B cell (primary cell): ENCODE results near the gene CEP295NL. TPM values are rescaled to one million over a fixed set of nuclear protein-coding genes. Genes with fewer than 3 reads are reported as not detected.
"Not testable (repeated sequence)": the region's sequence is repeated elsewhere in the genome, so short reads cannot be mapped to it uniquely, and the experiment has no call there.

Source experiments
- ATAC-seq: fragments of 200-7000 bp; cut with Tn5 transposase; one replicate; pipeline ENCODE4 v1.10.0; 2021; ENCODE audit warnings: low read depth, mild to moderate bottlenecking, moderate number of reproducible peaks, moderate library complexity
- CTCF ChIA-PET: fragments of 350-600 bp; sonication (Branson Sonifier 250); formaldehyde crosslinking; loops from one replicate; lab custom pipeline; 2021; ENCODE audit warnings: antibody characterized with exemption, inconsistent platforms; lab: Charles Lee
- POLR2A ChIA-PET: fragments of 350-600 bp; sonication (Branson Sonifier 250); formaldehyde crosslinking; loops from one replicate; lab custom pipeline; 2021; ENCODE audit warnings: antibody characterized with exemption; lab: Charles Lee
- DNase-seq: peaks from one replicate; pipeline ENCODE4 v3.0.0; 2013
- H2AFZ ChIP-seq: 2 replicates; pipeline ENCODE4 v1.6.1; 2012; ENCODE audit warnings: mild to moderate bottlenecking, low read depth, low read length; ENCODE audit not compliant: insufficient read depth, poor library complexity, severe bottlenecking
- H3K27ac ChIP-seq, 2 donors: 1 replicate in 1 of 2; 2 replicates in 1 of 2; pipeline ENCODE4 v1.5.1; 2012 to 2013; ENCODE audit warnings: low read length in 2 of 2, mild to moderate bottlenecking in 2 of 2, moderate library complexity in 1 of 2
- H3K27me3 ChIP-seq, 4 experiments: fragments of 200-600 bp in 1 of 4; sonication (generic) in 1 of 4; replicated peaks in 1 of 4; 1 replicate in 2 of 4; 2 replicates in 2 of 4; pipeline versions ENCODE4 v1.6.1 to v1.7.0; 2013 to 2016; ENCODE audit warnings: low read length in 3 of 4, mild to moderate bottlenecking in 2 of 4, mixed read lengths in 1 of 4, moderate library complexity in 1 of 4; ENCODE audit not compliant: insufficient read depth in 4 of 4, control insufficient read depth in 3 of 4; ENCODE audit errors: control extremely low read depth in 1 of 4
- H3K36me3 ChIP-seq, 2 experiments: replicated peaks in 1 of 2; 1 replicate in 1 of 2; 2 replicates in 1 of 2; pipeline versions ENCODE4 v1.6.1 to v1.7.1; 2013; ENCODE audit warnings: low read length in 1 of 2; ENCODE audit not compliant: insufficient read depth in 2 of 2, control insufficient read depth in 1 of 2; ENCODE audit errors: control extremely low read depth in 1 of 2, extremely low read depth in 1 of 2
- H3K4me1 ChIP-seq, 2 donors: fragments of 200-600 bp in 1 of 2; sonication (generic) in 1 of 2; 1 replicate in 1 of 2; 2 replicates in 1 of 2; pipeline versions ENCODE4 v1.5.1 to v1.6.1; 2013 to 2017; ENCODE audit warnings: low read length in 2 of 2; ENCODE audit not compliant: control insufficient read depth in 2 of 2, insufficient read depth in 2 of 2
- H3K4me2 ChIP-seq: replicated peaks from 2 replicates; pipeline ENCODE3; 2012; ENCODE audit warnings: mild to moderate bottlenecking, low read depth, low read length; ENCODE audit not compliant: poor library complexity, severe bottlenecking
- H3K4me3 ChIP-seq, 5 experiments: fragments of 200-600 bp in 1 of 5; sonication (generic) in 1 of 5; 1 replicate in 3 of 5; 2 replicates in 2 of 5; pipeline versions ENCODE4 v1.5.1 to v1.7.0; 2011 to 2016; ENCODE audit warnings: low read length in 4 of 5, mild to moderate bottlenecking in 4 of 5, low read depth in 2 of 5, control low read depth in 1 of 5, moderate library complexity in 1 of 5; ENCODE audit not compliant: insufficient read depth in 1 of 5; ENCODE audit errors: control extremely low read depth in 1 of 5, extremely low read depth in 1 of 5
- H3K79me2 ChIP-seq: fragments of 200-600 bp; sonication (generic); one replicate; pipeline ENCODE4 v1.6.0; 2016; ENCODE audit warnings: low read length; ENCODE audit not compliant: control insufficient read depth, insufficient read depth
- H3K9ac ChIP-seq: fragments of 200-600 bp; sonication (generic); 2 replicates; pipeline ENCODE4 v1.6.1; 2017; ENCODE audit warnings: mild to moderate bottlenecking, low read length, moderate library complexity
- H3K9me3 ChIP-seq, 3 donors: one replicate each; pipeline versions ENCODE4 v1.6.1 to v1.7.1; 2013; ENCODE audit warnings: low read length in 2 of 3; ENCODE audit not compliant: control insufficient read depth in 2 of 3, insufficient read depth in 1 of 3; ENCODE audit errors: control extremely low read depth in 1 of 3
- H4K20me1 ChIP-seq: 2 replicates; pipeline ENCODE4 v1.6.0; 2012; ENCODE audit warnings: mild to moderate bottlenecking, low read length; ENCODE audit not compliant: insufficient read depth, control insufficient read depth, poor library complexity, severe bottlenecking
- H3K27ac Mint-ChIP-seq: one replicate; pipeline ENCODE4 v1.8.0; 2021; ENCODE audit warnings: mixed read lengths
- H3K27me3 Mint-ChIP-seq: one replicate; pipeline ENCODE4 v1.8.0; 2021; ENCODE audit warnings: mixed read lengths
- H3K4me1 Mint-ChIP-seq: one replicate; pipeline ENCODE4 v1.8.0; 2021; ENCODE audit warnings: mixed read lengths
- H3K4me3 Mint-ChIP-seq: one replicate; pipeline ENCODE4 v1.8.0; 2021; ENCODE audit warnings: mixed read lengths
- H3K9me3 Mint-ChIP-seq: one replicate; pipeline ENCODE4 v1.8.0; 2022; ENCODE audit warnings: mixed read lengths; ENCODE audit not compliant: insufficient read depth
- EZH2 ChIP-seq: IDR thresholded peaks from 2 replicates; pipeline ENCODE4 v1.6.1; 2012; ENCODE audit warnings: borderline replicate concordance, low read depth, mild to moderate bottlenecking, moderate library complexity, low read length; ENCODE audit not compliant: insufficient read depth, poor library complexity, severe bottlenecking
- WGBS: methylation state at CpG from one replicate; pipeline ENCODE4 v1.1.5; 2013; ENCODE audit warnings: missing lambda C conversion rate; ENCODE audit not compliant: insufficient coverage; 5-methylcytosine and 5-hydroxymethylcytosine counted together
- intact Hi-C: fragments of 100-400 bp; cut with micrococcal nuclease; formaldehyde crosslinking; loops from one replicate; pipeline ENCODE4 v1.10.0; 2022
- polyA plus RNA-seq: library from polyadenylated mRNA; depleted of rRNA; stranded (reverse); fragments of >200 nt; gene quantifications from 2 replicates; pipeline ENCODE4 v1.2.3, GENCODE V29; 2012
- total RNA-seq, 2 donors: library from RNA; stranded (reverse); fragments of 120-200 nt in 1 of 2; gene quantifications; 1 replicate in 1 of 2; 2 replicates in 1 of 2; pipeline versions ENCODE4 v1.2.3 to v1.2.4, GENCODE V29; 2013 to 2022
- TF ChIP-seq, protein P1 (sequence below): fragments of 200-600 bp; IDR thresholded peaks from one replicate; pipeline ENCODE4 v1.8.0; 2022; ENCODE audit warnings: antibody characterized with exemption, mild to moderate bottlenecking

CEP295NL gene
- total and polyA plus RNA-seq, 2 donors (not counting 1 experiment from before 2014, with no cell fraction given): 0.09 to 1.3 TPM

DNA sequence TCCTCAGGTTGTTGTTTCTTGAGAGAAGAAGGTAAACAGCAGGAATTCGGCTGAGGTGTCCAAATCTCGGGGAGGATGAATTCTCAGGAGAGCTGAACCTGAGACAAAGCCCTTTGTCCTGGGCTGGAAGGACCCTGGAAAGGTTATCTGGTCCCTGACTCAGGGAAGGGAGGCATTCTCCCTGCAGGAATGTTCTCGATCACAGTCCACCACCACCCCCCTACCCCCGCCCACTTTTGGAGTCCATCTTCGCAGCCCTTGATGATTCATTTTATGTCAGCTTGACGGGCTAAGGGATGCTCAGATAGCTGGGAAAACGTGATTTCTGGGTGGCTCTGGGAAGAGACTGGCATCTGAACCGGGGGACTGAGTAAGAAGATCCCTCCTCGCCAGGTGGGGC, 1.4 kb upstream of the CEP295NL start:
- no peak for TF ChIP-seq EZH2
- TF ChIP-seq, protein P1, sequence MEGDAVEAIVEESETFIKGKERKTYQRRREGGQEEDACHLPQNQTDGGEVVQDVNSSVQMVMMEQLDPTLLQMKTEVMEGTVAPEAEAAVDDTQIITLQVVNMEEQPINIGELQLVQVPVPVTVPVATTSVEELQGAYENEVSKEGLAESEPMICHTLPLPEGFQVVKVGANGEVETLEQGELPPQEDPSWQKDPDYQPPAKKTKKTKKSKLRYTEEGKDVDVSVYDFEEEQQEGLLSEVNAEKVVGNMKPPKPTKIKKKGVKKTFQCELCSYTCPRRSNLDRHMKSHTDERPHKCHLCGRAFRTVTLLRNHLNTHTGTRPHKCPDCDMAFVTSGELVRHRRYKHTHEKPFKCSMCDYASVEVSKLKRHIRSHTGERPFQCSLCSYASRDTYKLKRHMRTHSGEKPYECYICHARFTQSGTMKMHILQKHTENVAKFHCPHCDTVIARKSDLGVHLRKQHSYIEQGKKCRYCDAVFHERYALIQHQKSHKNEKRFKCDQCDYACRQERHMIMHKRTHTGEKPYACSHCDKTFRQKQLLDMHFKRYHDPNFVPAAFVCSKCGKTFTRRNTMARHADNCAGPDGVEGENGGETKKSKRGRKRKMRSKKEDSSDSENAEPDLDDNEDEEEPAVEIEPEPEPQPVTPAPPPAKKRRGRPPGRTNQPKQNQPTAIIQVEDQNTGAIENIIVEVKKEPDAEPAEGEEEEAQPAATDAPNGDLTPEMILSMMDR: no peak
- Mint-ChIP-seq H3K27me3 (peaks cover 10% of the 10 kb centered on the region), H3K4me1 (no peaks in the 10 kb centered on the region), H3K9me3 (no peaks in the 10 kb centered on the region), H3K4me3 (no peak overlapping the region), H3K27ac (no peak overlapping the region)
- H4K20me1 ChIP-seq: no peaks in the 10 kb centered on the region
- ATAC-seq (no peak), DNase-seq (no peak)
- POLR2A ChIA-PET: no interaction called here
- H3K79me2 ChIP-seq: peaks cover 6% of the 10 kb centered on the region
- H2AFZ ChIP-seq: no peak overlapping the region
- H3K9ac ChIP-seq: no peak overlapping the region
- intact Hi-C loops: no loop called here
- H3K27me3 ChIP-seq: no peaks in the 10 kb centered on the region
- no peaks in the 10 kb centered on the region for H3K36me3 ChIP-seq
- CTCF ChIA-PET: no interaction called here
- H3K4me3 ChIP-seq: no peak overlapping the region
- no peaks in the 10 kb centered on the region for H3K4me1 ChIP-seq
- no peak overlapping the region for H3K4me2 ChIP-seq
- WGBS: 81% methylated on average over 3 of the region's 9 CpGs
- no peaks in the 10 kb centered on the region for H3K9me3 ChIP-seq
- no peak overlapping the region for H3K27ac ChIP-seq

DNA sequence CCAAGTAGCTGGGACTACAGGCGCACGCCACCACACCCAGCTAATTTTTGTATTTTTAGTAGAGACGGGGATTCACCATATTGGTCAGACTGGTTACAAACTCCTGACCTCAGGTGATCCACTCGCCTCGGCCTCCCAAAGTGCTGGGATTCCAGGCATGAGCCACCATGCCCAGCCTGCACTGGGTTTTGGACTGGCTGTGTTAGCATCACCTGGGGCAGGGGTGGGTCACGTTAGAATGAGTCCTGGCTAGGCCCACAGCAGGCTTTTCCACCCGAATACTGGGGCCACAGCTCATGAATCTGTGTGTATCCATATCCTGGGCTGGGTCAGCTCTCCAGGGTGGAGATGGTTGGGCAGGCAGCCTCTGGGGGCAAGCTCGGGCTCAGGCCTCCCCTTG, 770 bp downstream of the CEP295NL start:
- H3K9ac ChIP-seq, H3K27me3 Mint-ChIP-seq, POLR2A ChIA-PET, intact Hi-C loops, H3K27ac ChIP-seq, H3K4me1 Mint-ChIP-seq, H3K4me1 ChIP-seq, CTCF ChIA-PET, ATAC-seq, H3K4me3 ChIP-seq, DNase-seq, H4K20me1 ChIP-seq, H3K27ac Mint-ChIP-seq, H3K4me2 ChIP-seq, H3K4me3 Mint-ChIP-seq, H3K9me3 Mint-ChIP-seq, H3K9me3 ChIP-seq, H2AFZ ChIP-seq, H3K36me3 ChIP-seq, H3K27me3 ChIP-seq, H3K79me2 ChIP-seq: not testable (repeated sequence)
- WGBS: 91% methylated on average over 8 of the region's 8 CpGs
